ENCODE data around the gene MED13L.

MED13L gene

DNA sequence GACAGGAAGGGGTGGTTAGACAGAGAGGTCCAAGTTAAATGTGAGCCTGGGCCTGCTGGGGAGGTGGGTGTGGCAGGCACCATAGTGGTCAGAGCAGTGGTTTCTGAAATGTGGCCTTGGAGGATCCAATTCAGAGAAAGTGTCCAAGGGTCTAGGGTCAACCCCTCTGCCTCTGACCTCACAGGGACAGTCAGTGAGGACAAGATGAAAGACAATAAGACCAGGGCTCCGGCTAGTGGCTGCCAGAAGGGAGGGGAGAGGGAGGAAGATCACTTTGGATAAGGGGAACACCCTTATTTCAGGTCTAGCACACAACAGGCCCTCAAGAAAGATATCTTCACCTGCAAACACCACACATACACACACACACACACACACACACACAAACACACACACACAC lies 335.1 kb downstream of the MED13L start:
- H3K9ac ChIP-seq (ENCODE audit: low read depth, low read length) = no peak overlapping the region
- H3K4me2 ChIP-seq (ENCODE audit: low read length) = no peak overlapping the region
- H3K4me3 ChIP-seq (ENCODE audit: low read length) = no peak overlapping the region
- H3K4me1 ChIP-seq (ENCODE audit: control insufficient read depth, insufficient read depth, low read length) = peaks cover 6% of the 10 kb centered on the region
- H3K36me3 ChIP-seq (ENCODE audit: insufficient read depth, low read length) = no peaks in the 10 kb centered on the region
- peaks cover 4% of the 10 kb centered on the region for H3K27me3 ChIP-seq (ENCODE audit: control insufficient read depth, insufficient read depth, low read length)
- H3K9me3 ChIP-seq (replicated peaks; ENCODE audit: low read length) = no peaks in the 10 kb centered on the region

GRCh38 chr12:115941362-115941761 lies 336.1 kb downstream of the MED13L start:
- no peak overlapping the region for H3K4me2 ChIP-seq (ENCODE audit: low read length)
- H3K27me3 ChIP-seq (ENCODE audit: control insufficient read depth, insufficient read depth, low read length) = peaks cover 4% of the 10 kb centered on the region
- H3K36me3 ChIP-seq (ENCODE audit: insufficient read depth, low read length) = no peaks in the 10 kb centered on the region
- no peaks in the 10 kb centered on the region for H3K9me3 ChIP-seq (replicated peaks; ENCODE audit: low read length)
- H3K4me1 ChIP-seq (ENCODE audit: control insufficient read depth, insufficient read depth, low read length) = peaks cover 6% of the 10 kb centered on the region
- H3K9ac ChIP-seq (ENCODE audit: low read depth, low read length) = no peak overlapping the region
- H3K4me3 ChIP-seq (ENCODE audit: low read length) = no peak overlapping the region

- Histone ChIP-seq H3K27me3 (ENCODE audit: control insufficient read depth, insufficient read depth, low read length) (peaks cover 4% of the 10 kb centered on the region), H3K36me3 (ENCODE audit: insufficient read depth, low read length) (no peaks in the 10 kb centered on the region), H3K9ac (ENCODE audit: low read depth, low read length) (no peak overlapping the region), H3K4me3 (ENCODE audit: low read length) (no peak overlapping the region), H3K4me2 (ENCODE audit: low read length) (no peak overlapping the region), H3K4me1 (ENCODE audit: control insufficient read depth, insufficient read depth, low read length) (peaks cover 6% of the 10 kb centered on the region), H3K9me3 (replicated peaks; ENCODE audit: low read length) (no peaks in the 10 kb centered on the region)
Observed at GRCh38 chr12:115938794-115939377, 338.6 kb downstream of the MED13L start.

DNA sequence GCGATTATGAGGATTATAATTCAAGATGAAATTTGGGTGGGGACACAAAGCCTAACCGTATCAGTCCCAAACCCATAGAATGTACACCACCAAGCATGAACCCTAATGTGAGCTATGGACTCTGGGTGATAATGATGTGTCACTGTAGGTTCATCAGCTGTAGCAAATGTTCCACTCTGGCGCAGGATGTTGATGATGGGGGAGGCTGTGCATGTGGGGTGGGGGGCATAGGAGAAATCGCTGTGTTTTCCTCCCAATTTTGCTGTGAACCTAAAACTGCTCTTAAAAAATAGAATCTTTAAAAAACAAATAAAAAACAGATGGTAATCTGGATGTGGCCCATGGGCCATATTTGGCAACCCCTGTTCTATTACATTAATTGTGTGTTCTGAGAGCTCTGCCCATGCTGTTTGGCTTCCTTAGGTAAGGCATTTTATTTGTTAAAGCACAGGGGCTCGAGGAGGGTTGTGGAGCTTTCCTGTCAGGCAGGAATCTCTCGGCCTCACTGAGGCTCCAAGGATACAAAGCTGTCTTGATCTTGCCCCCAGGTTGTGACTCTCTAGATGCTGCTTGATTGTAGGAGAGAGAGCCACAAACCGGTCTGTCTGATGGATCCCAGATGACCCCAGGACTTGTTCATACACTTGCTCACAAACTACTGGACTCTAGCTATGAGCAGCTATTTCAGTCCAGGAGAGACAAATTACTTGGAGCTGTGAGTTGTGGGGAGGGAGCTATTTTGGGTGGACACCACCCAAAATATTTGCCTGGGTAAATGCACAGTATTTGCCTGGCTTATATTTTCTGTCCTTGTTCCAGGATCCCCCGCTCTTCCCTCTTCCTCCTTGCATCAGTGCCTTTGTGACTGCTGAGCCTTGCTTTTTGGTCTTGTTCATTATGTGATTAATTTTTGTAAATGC lies 340.2 kb downstream of the MED13L start:
- Histone ChIP-seq H3K9ac (ENCODE audit: low read depth, low read length) (no peak overlapping the region), H3K36me3 (ENCODE audit: insufficient read depth, low read length) (no peaks in the 10 kb centered on the region), H3K4me3 (ENCODE audit: low read length) (no peak overlapping the region), H3K27me3 (ENCODE audit: control insufficient read depth, insufficient read depth, low read length) (peaks cover 4% of the 10 kb centered on the region), H3K4me2 (ENCODE audit: low read length) (no peak overlapping the region), H3K4me1 (ENCODE audit: control insufficient read depth, insufficient read depth, low read length) (peaks cover 6% of the 10 kb centered on the region), H3K9me3 (replicated peaks; ENCODE audit: low read length) (no peaks in the 10 kb centered on the region)

DNA sequence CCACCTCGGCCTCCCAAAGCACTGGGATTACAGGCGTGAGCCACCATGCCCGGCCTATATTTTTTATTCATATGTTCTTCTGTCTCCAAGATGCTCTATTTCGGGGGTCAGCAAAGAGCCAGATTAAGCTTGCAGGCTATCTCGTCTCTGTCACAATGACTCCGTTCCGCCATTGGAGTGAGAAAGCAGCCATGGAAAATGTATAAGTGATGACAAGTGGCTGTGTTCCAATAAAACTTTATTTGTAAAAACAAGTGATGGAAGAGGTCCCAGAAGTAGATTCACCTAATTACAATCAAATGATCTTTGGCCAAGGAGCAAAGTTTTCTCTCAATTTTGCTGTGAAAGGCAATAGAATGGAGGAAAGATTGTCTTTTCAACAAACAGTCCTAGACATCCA lies 342.6 kb downstream of the MED13L start:
- no peak overlapping the region for H3K4me2 ChIP-seq (ENCODE audit: low read length)
- peaks cover 4% of the 10 kb centered on the region for H3K27me3 ChIP-seq (ENCODE audit: control insufficient read depth, insufficient read depth, low read length)
- no peaks in the 10 kb centered on the region for H3K36me3 ChIP-seq (ENCODE audit: insufficient read depth, low read length)
- no peaks in the 10 kb centered on the region for H3K4me1 ChIP-seq (ENCODE audit: control insufficient read depth, insufficient read depth, low read length)
- no peaks in the 10 kb centered on the region for H3K9me3 ChIP-seq (replicated peaks; ENCODE audit: low read length)
- H3K9ac ChIP-seq (ENCODE audit: low read depth, low read length) = no peak overlapping the region
- H3K4me3 ChIP-seq (ENCODE audit: low read length) = no peak overlapping the region

GRCh38 chr12:115934046-115934445 lies 343.4 kb downstream of the MED13L start:
- Histone ChIP-seq H3K9ac (ENCODE audit: low read depth, low read length) (no peak overlapping the region), H3K36me3 (ENCODE audit: insufficient read depth, low read length) (no peaks in the 10 kb centered on the region), H3K4me3 (ENCODE audit: low read length) (no peak overlapping the region), H3K4me1 (ENCODE audit: control insufficient read depth, insufficient read depth, low read length) (no peaks in the 10 kb centered on the region), H3K9me3 (replicated peaks; ENCODE audit: low read length) (no peaks in the 10 kb centered on the region), H3K27me3 (ENCODE audit: control insufficient read depth, insufficient read depth, low read length) (peaks cover 4% of the 10 kb centered on the region), H3K4me2 (ENCODE audit: low read length) (no peak overlapping the region)

GRCh38 chr12:115932066-115932465 lies 345.4 kb downstream of the MED13L start:
- Histone ChIP-seq H3K36me3 (ENCODE audit: insufficient read depth, low read length) (no peaks in the 10 kb centered on the region), H3K9ac (ENCODE audit: low read depth, low read length) (no peak overlapping the region), H3K9me3 (replicated peaks; ENCODE audit: low read length) (no peaks in the 10 kb centered on the region), H3K4me3 (ENCODE audit: low read length) (no peak overlapping the region), H3K4me1 (ENCODE audit: control insufficient read depth, insufficient read depth, low read length) (no peaks in the 10 kb centered on the region), H3K4me2 (ENCODE audit: low read length) (no peak overlapping the region), H3K27me3 (ENCODE audit: control insufficient read depth, insufficient read depth, low read length) (peaks cover 2% of the 10 kb centered on the region)

GRCh38 chr12:115930336-115930735 lies 347.2 kb downstream of the MED13L start:
- no peaks in the 10 kb centered on the region for H3K36me3 ChIP-seq (ENCODE audit: insufficient read depth, low read length)
- no peak overlapping the region for H3K4me3 ChIP-seq (ENCODE audit: low read length)
- no peaks in the 10 kb centered on the region for H3K9me3 ChIP-seq (replicated peaks; ENCODE audit: low read length)
- no peaks in the 10 kb centered on the region for H3K4me1 ChIP-seq (ENCODE audit: control insufficient read depth, insufficient read depth, low read length)
- no peak overlapping the region for H3K4me2 ChIP-seq (ENCODE audit: low read length)
- H3K9ac ChIP-seq (ENCODE audit: low read depth, low read length) = no peak overlapping the region
- peaks cover 2% of the 10 kb centered on the region for H3K27me3 ChIP-seq (ENCODE audit: control insufficient read depth, insufficient read depth, low read length)

GRCh38 chr12:115926037-115926670 lies 351.3 kb downstream of the MED13L start:
- Histone ChIP-seq H3K4me2 (ENCODE audit: low read length) (no peak overlapping the region), H3K9me3 (replicated peaks; ENCODE audit: low read length) (peaks cover 9% of the 10 kb centered on the region), H3K36me3 (ENCODE audit: insufficient read depth, low read length) (no peaks in the 10 kb centered on the region), H3K27me3 (ENCODE audit: control insufficient read depth, insufficient read depth, low read length) (peaks cover 6% of the 10 kb centered on the region), H3K4me3 (ENCODE audit: low read length) (no peak overlapping the region), H3K9ac (ENCODE audit: low read depth, low read length) (no peak overlapping the region), H3K4me1 (ENCODE audit: control insufficient read depth, insufficient read depth, low read length) (no peaks in the 10 kb centered on the region)

- peaks cover 8% of the 10 kb centered on the region for H3K4me1 ChIP-seq (ENCODE audit: control insufficient read depth, insufficient read depth, low read length)
- H3K4me3 ChIP-seq (ENCODE audit: low read length) = no peak overlapping the region
- H3K36me3 ChIP-seq (ENCODE audit: insufficient read depth, low read length) = no peaks in the 10 kb centered on the region
- peaks cover 9% of the 10 kb centered on the region for H3K9me3 ChIP-seq (replicated peaks; ENCODE audit: low read length)
- no peak overlapping the region for H3K9ac ChIP-seq (ENCODE audit: low read depth, low read length)
- peaks cover 6% of the 10 kb centered on the region for H3K27me3 ChIP-seq (ENCODE audit: control insufficient read depth, insufficient read depth, low read length)
- no peak overlapping the region for H3K4me2 ChIP-seq (ENCODE audit: low read length)
Observed at GRCh38 chr12:115923851-115924250, 353.6 kb downstream of the MED13L start.

DNA sequence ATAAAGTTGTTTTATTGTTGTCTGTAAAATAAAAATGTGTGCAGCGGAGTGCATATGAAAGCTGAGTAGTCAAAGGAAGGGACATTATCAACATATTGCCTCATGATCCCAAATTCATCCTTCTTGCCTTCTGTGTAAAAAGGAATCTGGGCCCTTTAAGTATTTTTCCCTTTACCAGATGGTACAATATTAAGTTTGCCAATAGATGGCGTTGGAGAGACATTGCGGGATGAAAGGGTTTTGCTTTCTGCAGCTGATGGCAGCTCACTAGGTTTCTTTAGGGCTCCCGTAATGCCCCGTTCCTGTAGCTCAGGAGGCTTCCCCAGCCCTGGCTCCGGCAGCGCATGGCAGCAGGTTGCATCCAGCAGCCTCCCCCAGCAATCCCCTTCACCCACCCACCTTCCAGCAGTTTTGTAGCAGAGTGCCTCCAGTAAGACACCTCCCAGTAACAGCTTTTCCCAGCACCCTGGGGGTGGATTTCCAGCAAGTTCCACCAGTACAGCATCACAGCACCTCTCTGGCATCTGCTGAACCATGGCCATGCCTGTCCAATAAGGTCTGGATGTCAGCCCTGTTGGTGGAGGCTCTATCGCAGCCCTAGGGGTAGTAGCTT lies 354.4 kb downstream of the MED13L start:
- no peaks in the 10 kb centered on the region for H3K36me3 ChIP-seq (ENCODE audit: insufficient read depth, low read length)
- peaks cover 9% of the 10 kb centered on the region for H3K9me3 ChIP-seq (replicated peaks; ENCODE audit: low read length)
- H3K4me2 ChIP-seq (ENCODE audit: low read length) = no peak overlapping the region
- no peak overlapping the region for H3K4me3 ChIP-seq (ENCODE audit: low read length)
- no peak overlapping the region for H3K9ac ChIP-seq (ENCODE audit: low read depth, low read length)
- peaks cover 8% of the 10 kb centered on the region for H3K4me1 ChIP-seq (ENCODE audit: control insufficient read depth, insufficient read depth, low read length)
- peaks cover 8% of the 10 kb centered on the region for H3K27me3 ChIP-seq (ENCODE audit: control insufficient read depth, insufficient read depth, low read length)
